IMR-90 (cell line): ENCODE results near the gene VPS39. TPM values are rescaled to one million over a fixed set of nuclear protein-coding genes. Genes with fewer than 3 reads are reported as not detected.

Source experiments
- ATAC-seq: fragments of 200-7000 bp; cut with Tn5 transposase; 2 replicates; pipeline ENCODE4 v1.9.1; 2020; ENCODE audit warnings: low read depth, mild to moderate bottlenecking, moderate library complexity
- BruUV-seq: library from RNA; stranded (reverse); fragments of 400-500 nt; replicated peaks from 2 replicates; lab custom pipeline; 2021; lab: Mats Ljungman, UMichigan
- CTCF ChIA-PET: fragments of 300-600 bp; formaldehyde crosslinking; extraction: SDS; loops from one replicate; lab custom pipeline; 2021; ENCODE audit warnings: antibody characterized with exemption; lab: Yijun Ruan, JAX
- POLR2A ChIA-PET: fragments of 300-600 bp; sonication (Branson Sonifier 250); formaldehyde crosslinking; loops from one replicate; lab custom pipeline; 2022; ENCODE audit warnings: antibody characterized with exemption; ENCODE audit not compliant: unreplicated experiment; lab: Charles Lee
- DNase-seq: peaks from one replicate; pipeline ENCODE4 v3.0.0; 2013
- H2AFZ ChIP-seq: replicated peaks from 2 replicates; pipeline ENCODE3; 2013; ENCODE audit warnings: low read length, mild to moderate bottlenecking; ENCODE audit not compliant: poor library complexity
- H2AK5ac ChIP-seq: 2 replicates; pipeline ENCODE4 v1.6.1; 2013; ENCODE audit warnings: low read depth, low read length, inconsistent platforms
- H2AK9ac ChIP-seq: replicated peaks from 2 replicates; pipeline ENCODE3; 2013; ENCODE audit warnings: mild to moderate bottlenecking, low read depth, low read length, moderate library complexity; ENCODE audit not compliant: poor library complexity
- H2BK120ac ChIP-seq: 2 replicates; pipeline ENCODE4 v1.6.1; 2013; ENCODE audit warnings: low read depth, low read length, inconsistent platforms
- H2BK15ac ChIP-seq: 3 replicates; pipeline ENCODE4 v1.6.1; 2013; ENCODE audit warnings: low read depth, low read length, inconsistent platforms
- H2BK20ac ChIP-seq: 2 replicates; pipeline ENCODE4 v1.6.1; 2013; ENCODE audit warnings: low read depth, mild to moderate bottlenecking, inconsistent platforms, low read length, moderate library complexity
- H2BK5ac ChIP-seq: 2 replicates; pipeline ENCODE4 v1.6.1; 2013; ENCODE audit warnings: mild to moderate bottlenecking, low read depth, low read length, inconsistent platforms; ENCODE audit not compliant: poor library complexity, severe bottlenecking
- H3K14ac ChIP-seq: replicated peaks from 2 replicates; pipeline ENCODE4 v1.6.1; 2013; ENCODE audit warnings: low read depth, low read length, inconsistent platforms
- H3K18ac ChIP-seq: 2 replicates; pipeline ENCODE4 v1.6.1; 2013; ENCODE audit warnings: low read depth, low read length, control low read depth
- H3K23ac ChIP-seq: 2 replicates; pipeline ENCODE4 v1.6.1; 2013; ENCODE audit warnings: low read depth, low read length, inconsistent platforms
- H3K27ac ChIP-seq: 2 replicates; pipeline ENCODE4 v1.5.1; 2013; ENCODE audit warnings: mild to moderate bottlenecking, control low read depth, low read length; ENCODE audit not compliant: insufficient read depth
- H3K27me3 ChIP-seq: 2 replicates; pipeline ENCODE4 v1.6.1; 2013; ENCODE audit warnings: low read length; ENCODE audit not compliant: control insufficient read depth, insufficient read depth
- H3K36me3 ChIP-seq: 2 replicates; pipeline ENCODE4 v1.6.1; 2013; ENCODE audit warnings: low read length, mixed read lengths; ENCODE audit not compliant: control insufficient read depth, insufficient read depth
- H3K4ac ChIP-seq: 2 replicates; pipeline ENCODE4 v1.6.1; 2013; ENCODE audit warnings: low read depth, low read length, inconsistent platforms
- H3K4me1 ChIP-seq: 2 replicates; pipeline ENCODE4 v1.6.1; 2013; ENCODE audit warnings: low read length, mixed read lengths; ENCODE audit not compliant: control insufficient read depth, insufficient read depth
- H3K4me2 ChIP-seq: 2 replicates; pipeline ENCODE4 v1.6.1; 2013; ENCODE audit warnings: low read depth, mild to moderate bottlenecking, control low read depth, low read length, moderate library complexity
- H3K4me3 ChIP-seq: 2 replicates; pipeline ENCODE4 v1.5.1; 2013; ENCODE audit warnings: low read depth, mild to moderate bottlenecking, control low read depth, low read length, moderate library complexity; ENCODE audit not compliant: insufficient read depth
- H3K56ac ChIP-seq: 2 replicates; pipeline ENCODE4 v1.6.1; 2013; ENCODE audit warnings: low read length, inconsistent platforms; ENCODE audit not compliant: insufficient read depth; ENCODE audit errors: extremely low read depth
- H3K79me1 ChIP-seq, 2 experiments: 2 replicates each; pipeline ENCODE4 v1.6.1; 2013; ENCODE audit warnings: low read length in 2 of 2, inconsistent platforms in 1 of 2, low read depth in 1 of 2
- H3K9ac ChIP-seq: 2 replicates; pipeline ENCODE4 v1.6.1; 2013; ENCODE audit warnings: low read depth, low read length, control low read depth
- H3K9me1 ChIP-seq: 2 replicates; pipeline ENCODE4 v1.6.1; 2013; ENCODE audit warnings: low read length, inconsistent platforms; ENCODE audit not compliant: insufficient read depth
- H3K9me3 ChIP-seq: 2 replicates; pipeline ENCODE4 v1.6.1; 2013; ENCODE audit warnings: low read length; ENCODE audit not compliant: control insufficient read depth, insufficient read depth
- H4K20me1 ChIP-seq: 2 replicates; pipeline ENCODE4 v1.6.1; 2013; ENCODE audit warnings: low read length, inconsistent platforms; ENCODE audit not compliant: insufficient read depth
- H4K5ac ChIP-seq: 2 replicates; pipeline ENCODE4 v1.6.1; 2013; ENCODE audit warnings: mild to moderate bottlenecking, low read depth, low read length, control low read depth
- H4K8ac ChIP-seq, 2 experiments: 2 replicates each; pipeline ENCODE4 v1.6.1; 2013; ENCODE audit warnings: low read depth in 2 of 2, low read length in 2 of 2, control low read depth in 1 of 2, inconsistent platforms in 1 of 2
- H4K91ac ChIP-seq: 2 replicates; pipeline ENCODE4 v1.6.1; 2013; ENCODE audit warnings: low read depth, low read length, inconsistent platforms; ENCODE audit not compliant: insufficient read depth
- BHLHE40 ChIP-seq: fragments of 150-350 bp; IDR thresholded peaks from 2 replicates; pipeline ENCODE4 v1.6.1; 2016; ENCODE audit warnings: mild to moderate bottlenecking, low read depth, low read length
- CEBPB ChIP-seq: IDR thresholded peaks from 2 replicates; pipeline ENCODE4 v1.6.1; 2012; ENCODE audit warnings: low read depth, low read length, improper control_type of control experiment
- CHD1 ChIP-seq: IDR thresholded peaks from 2 replicates; pipeline ENCODE4 v1.6.1; 2012; ENCODE audit warnings: low read depth, low read length, improper control_type of control experiment
- FOS ChIP-seq: fragments of 150-350 bp; IDR thresholded peaks from 2 replicates; pipeline ENCODE4 v1.6.1; 2016; ENCODE audit warnings: low read depth, low read length
- MAFK ChIP-seq: IDR thresholded peaks from 2 replicates; pipeline ENCODE4 v1.6.1; 2012; ENCODE audit warnings: low read depth, low read length, improper control_type of control experiment
- MAZ ChIP-seq: IDR thresholded peaks from 2 replicates; pipeline ENCODE4 v1.6.1; 2012; ENCODE audit warnings: low read depth, mild to moderate bottlenecking, low read length, improper control_type of control experiment, moderate library complexity, borderline replicate concordance
- MXI1 ChIP-seq: IDR thresholded peaks from 2 replicates; pipeline ENCODE4 v1.6.1; 2012; ENCODE audit warnings: low read depth, mild to moderate bottlenecking, low read length, moderate library complexity, borderline replicate concordance
- NFE2L2 ChIP-seq: fragments of 150-350 bp; IDR thresholded peaks from 2 replicates; pipeline ENCODE4 v1.6.1; 2016; ENCODE audit warnings: low read depth, mild to moderate bottlenecking, low read length
- POLR2A ChIP-seq: IDR thresholded peaks from 2 replicates; pipeline ENCODE4 v1.6.1; 2012; ENCODE audit warnings: mild to moderate bottlenecking, low read depth, low read length
- RAD21 ChIP-seq: IDR thresholded peaks from 2 replicates; pipeline ENCODE4 v1.6.1; 2012; ENCODE audit warnings: low read length, improper control_type of control experiment
- RCOR1 ChIP-seq: IDR thresholded peaks from 2 replicates; pipeline ENCODE4 v1.6.1; 2012; ENCODE audit warnings: mild to moderate bottlenecking, low read length, improper control_type of control experiment; ENCODE audit not compliant: insufficient replicate concordance
- RFX5 ChIP-seq: IDR thresholded peaks from 2 replicates; pipeline ENCODE4 v1.8.0; 2012; ENCODE audit warnings: low read depth, mild to moderate bottlenecking, low read length, moderate library complexity
- SMC3 ChIP-seq: fragments of 150-350 bp; IDR thresholded peaks from 2 replicates; pipeline ENCODE4 v1.6.1; 2016; ENCODE audit warnings: low read depth, mild to moderate bottlenecking, antibody characterized with exemption, low read length, moderate library complexity
- WGBS, 2 experiments: methylation state at CpG; one replicate each; pipeline versions ENCODE4 v1.1.5 to v1.1.7; 2013; ENCODE audit warnings: missing lambda C conversion rate in 2 of 2; ENCODE audit not compliant: insufficient read length in 1 of 2; ENCODE audit errors: extremely low coverage in 2 of 2; 5-methylcytosine and 5-hydroxymethylcytosine counted together
- dilution Hi-C: fragments of 300-500 bp; cut with HindIII; formaldehyde crosslinking; loops from one replicate; pipeline ENCODE4 v1.14.3; 2018; ENCODE audit warnings: low sequenced_read_pairs; ENCODE audit not compliant: unreplicated experiment
- in situ Hi-C: fragments of 300-500 bp; cut with MboI; formaldehyde crosslinking; loops from 3 replicates; pipeline ENCODE4 v1.14.3; 2019; ENCODE audit warnings: low sequenced_read_pairs, inconsistent platforms, mixed read lengths
- intact Hi-C: fragments of 100-400 bp; cut with micrococcal nuclease; formaldehyde crosslinking; loops from 2 replicates; pipeline ENCODE4 v1.10.0; 2022
- polyA plus RNA-seq, 3 experiments: library from polyadenylated mRNA; depleted of rRNA; stranded (reverse); fragments of >200 nt; gene quantifications; 2 replicates each; pipeline ENCODE4 v1.2.3, GENCODE V29; 2012; ENCODE audit warnings: low replicate concordance in 1 of 3
- total RNA-seq: library from RNA; depleted of rRNA; stranded (reverse); fragments of >200 nt; gene quantifications from 2 replicates; pipeline ENCODE4 v1.2.3, GENCODE V29; 2012
- TF ChIP-seq, protein P1 (sequence below): conservative IDR thresholded peaks from 2 replicates; pipeline ENCODE4 v1.5.1; 2012; ENCODE audit warnings: mild to moderate bottlenecking, low read depth, low read length, improper control_type of control experiment
- TF ChIP-seq, protein P2 (sequence below): fragments of 150-350 bp; IDR thresholded peaks from 2 replicates; pipeline ENCODE4 v1.6.1; 2016; ENCODE audit warnings: low read depth, mild to moderate bottlenecking, low read length, moderate library complexity, borderline replicate concordance
- TF ChIP-seq, protein P3 (sequence below): fragments of 150-350 bp; IDR thresholded peaks from 2 replicates; pipeline ENCODE4 v1.6.1; 2017; ENCODE audit warnings: mild to moderate bottlenecking, antibody characterized with exemption, low read length, low read depth

VPS39 gene
- total and polyA plus RNA-seq, 2 of the 4 experiments (the other 2 are of a cell fraction), result 49.7 to 52.2 TPM

DNA sequence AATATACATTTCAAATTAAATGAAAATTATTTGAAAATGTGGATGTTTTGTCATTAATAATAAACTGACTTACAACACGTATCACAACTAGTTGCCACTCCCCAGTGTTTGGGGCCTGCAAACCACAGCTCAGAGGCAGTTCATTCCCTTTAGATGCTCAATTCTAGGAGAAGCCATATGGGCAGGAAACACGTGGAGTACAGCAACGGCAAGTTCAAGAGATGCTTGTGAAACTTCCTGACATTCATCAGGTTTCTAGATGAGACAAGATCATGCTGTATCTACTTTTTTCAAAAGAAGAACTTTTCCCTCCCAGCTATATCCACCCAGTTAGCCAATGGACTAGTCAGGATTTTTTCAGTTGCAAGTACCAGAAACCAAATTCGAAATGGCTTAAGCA is 96.2 kb downstream of the VPS39 start:
- no peaks in the 10 kb centered on the region for H3K79me1 ChIP-seq
- H3K4me2 ChIP-seq, result no peak overlapping the region
- no peak overlapping the region for H3K4me3 ChIP-seq
- no peak overlapping the region for H4K8ac ChIP-seq
- H2BK120ac ChIP-seq, result no peak overlapping the region
- no peaks in the 10 kb centered on the region for H4K20me1 ChIP-seq
- TF ChIP-seq MAFK, result no peak
- TF ChIP-seq NFE2L2, result no peak
- TF ChIP-seq, protein P1, sequence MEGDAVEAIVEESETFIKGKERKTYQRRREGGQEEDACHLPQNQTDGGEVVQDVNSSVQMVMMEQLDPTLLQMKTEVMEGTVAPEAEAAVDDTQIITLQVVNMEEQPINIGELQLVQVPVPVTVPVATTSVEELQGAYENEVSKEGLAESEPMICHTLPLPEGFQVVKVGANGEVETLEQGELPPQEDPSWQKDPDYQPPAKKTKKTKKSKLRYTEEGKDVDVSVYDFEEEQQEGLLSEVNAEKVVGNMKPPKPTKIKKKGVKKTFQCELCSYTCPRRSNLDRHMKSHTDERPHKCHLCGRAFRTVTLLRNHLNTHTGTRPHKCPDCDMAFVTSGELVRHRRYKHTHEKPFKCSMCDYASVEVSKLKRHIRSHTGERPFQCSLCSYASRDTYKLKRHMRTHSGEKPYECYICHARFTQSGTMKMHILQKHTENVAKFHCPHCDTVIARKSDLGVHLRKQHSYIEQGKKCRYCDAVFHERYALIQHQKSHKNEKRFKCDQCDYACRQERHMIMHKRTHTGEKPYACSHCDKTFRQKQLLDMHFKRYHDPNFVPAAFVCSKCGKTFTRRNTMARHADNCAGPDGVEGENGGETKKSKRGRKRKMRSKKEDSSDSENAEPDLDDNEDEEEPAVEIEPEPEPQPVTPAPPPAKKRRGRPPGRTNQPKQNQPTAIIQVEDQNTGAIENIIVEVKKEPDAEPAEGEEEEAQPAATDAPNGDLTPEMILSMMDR, result no peak
- TF ChIP-seq POLR2A, result no peak
- TF ChIP-seq RFX5, result no peak
- no peak for TF ChIP-seq SMC3
- TF ChIP-seq BHLHE40, result no peak
- no peak for TF ChIP-seq CEBPB
- TF ChIP-seq RCOR1, result no peak
- TF ChIP-seq RAD21, result no peak
- TF ChIP-seq, protein P2, sequence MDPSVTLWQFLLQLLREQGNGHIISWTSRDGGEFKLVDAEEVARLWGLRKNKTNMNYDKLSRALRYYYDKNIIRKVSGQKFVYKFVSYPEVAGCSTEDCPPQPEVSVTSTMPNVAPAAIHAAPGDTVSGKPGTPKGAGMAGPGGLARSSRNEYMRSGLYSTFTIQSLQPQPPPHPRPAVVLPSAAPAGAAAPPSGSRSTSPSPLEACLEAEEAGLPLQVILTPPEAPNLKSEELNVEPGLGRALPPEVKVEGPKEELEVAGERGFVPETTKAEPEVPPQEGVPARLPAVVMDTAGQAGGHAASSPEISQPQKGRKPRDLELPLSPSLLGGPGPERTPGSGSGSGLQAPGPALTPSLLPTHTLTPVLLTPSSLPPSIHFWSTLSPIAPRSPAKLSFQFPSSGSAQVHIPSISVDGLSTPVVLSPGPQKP, result no peak
- TF ChIP-seq MXI1, result no peak
- no peak for TF ChIP-seq CHD1
- no peak for TF ChIP-seq FOS
- TF ChIP-seq, protein P3, sequence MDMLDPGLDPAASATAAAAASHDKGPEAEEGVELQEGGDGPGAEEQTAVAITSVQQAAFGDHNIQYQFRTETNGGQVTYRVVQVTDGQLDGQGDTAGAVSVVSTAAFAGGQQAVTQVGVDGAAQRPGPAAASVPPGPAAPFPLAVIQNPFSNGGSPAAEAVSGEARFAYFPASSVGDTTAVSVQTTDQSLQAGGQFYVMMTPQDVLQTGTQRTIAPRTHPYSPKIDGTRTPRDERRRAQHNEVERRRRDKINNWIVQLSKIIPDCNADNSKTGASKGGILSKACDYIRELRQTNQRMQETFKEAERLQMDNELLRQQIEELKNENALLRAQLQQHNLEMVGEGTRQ, result no peak
- TF ChIP-seq MAZ, result no peak
- H3K56ac ChIP-seq, result no peak overlapping the region
- H3K18ac ChIP-seq, result no peak overlapping the region
- H4K5ac ChIP-seq, result no peak overlapping the region
- intact Hi-C loops, result no loop called here
- H3K9me3 ChIP-seq, result peaks cover 3% of the 10 kb centered on the region; the same call in 1 of the 2 replicates
- no peak overlapping the region for H2AFZ ChIP-seq
- H2BK5ac ChIP-seq, result no peak overlapping the region
- peaks cover 32% of the 10 kb centered on the region for H3K27me3 ChIP-seq
- H3K4me1 ChIP-seq, result no peaks in the 10 kb centered on the region
- no peak overlapping the region for H2BK20ac ChIP-seq
- no peak overlapping the region for H4K91ac ChIP-seq
- in situ Hi-C loops, result no loop called here
- BruUV-seq, result no TSS peak
- H3K27ac ChIP-seq, result no peak overlapping the region
- no peak overlapping the region for H2BK15ac ChIP-seq
- no peak overlapping the region for H3K23ac ChIP-seq
- ChIA-PET POLR2A (no interaction called here), CTCF (no interaction called here)
- H3K36me3 ChIP-seq, result no peaks in the 10 kb centered on the region
- no peaks in the 10 kb centered on the region for H3K9me1 ChIP-seq
- no peak overlapping the region for H3K14ac ChIP-seq
- no peak overlapping the region for H3K4ac ChIP-seq
- H3K9ac ChIP-seq, result no peak overlapping the region
- no peak for DNase-seq
- dilution Hi-C loops, result no loop called here
- H2AK9ac ChIP-seq, result no peak overlapping the region
- WGBS, 2 experiments, result 53% methylated on average over 2 of the region's 4 CpGs; no CpG with 5 or more reads in 1 of the 2 experiments
- ATAC-seq, result no peak
- no peak overlapping the region for H2AK5ac ChIP-seq
